ENCODE results near the gene TSPEAR. TPM values are rescaled to one million over a fixed set of nuclear protein-coding genes. Genes with fewer than 3 reads are reported as not detected.
"Not testable (repeated sequence)": the region's sequence is repeated elsewhere in the genome, so short reads cannot be mapped to it uniquely, and the experiment has no call there.

TSPEAR gene
- total RNA-seq, 1 donor from 2014 or later, result not detected

DNA sequence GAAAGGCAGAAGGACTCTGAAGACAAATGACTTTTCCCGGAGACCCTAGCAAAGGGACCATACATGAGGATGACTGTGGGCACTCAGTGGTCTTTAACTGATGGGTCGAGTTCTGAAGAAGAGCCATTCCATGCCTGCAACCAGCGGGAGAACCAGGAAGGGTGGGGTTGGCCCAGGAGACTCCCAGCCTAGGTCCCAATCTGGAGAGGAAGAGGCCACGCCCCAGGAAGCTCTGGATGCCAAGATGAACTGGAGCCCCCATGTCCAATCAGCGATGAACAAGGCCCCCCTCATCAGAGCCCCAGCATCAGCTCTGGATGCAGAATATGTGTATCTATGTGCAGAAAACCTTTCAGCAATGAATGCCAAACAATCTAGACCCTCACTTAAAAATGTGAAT lies 70.6 kb downstream of the TSPEAR start:
- TF ChIP-seq, protein P1, sequence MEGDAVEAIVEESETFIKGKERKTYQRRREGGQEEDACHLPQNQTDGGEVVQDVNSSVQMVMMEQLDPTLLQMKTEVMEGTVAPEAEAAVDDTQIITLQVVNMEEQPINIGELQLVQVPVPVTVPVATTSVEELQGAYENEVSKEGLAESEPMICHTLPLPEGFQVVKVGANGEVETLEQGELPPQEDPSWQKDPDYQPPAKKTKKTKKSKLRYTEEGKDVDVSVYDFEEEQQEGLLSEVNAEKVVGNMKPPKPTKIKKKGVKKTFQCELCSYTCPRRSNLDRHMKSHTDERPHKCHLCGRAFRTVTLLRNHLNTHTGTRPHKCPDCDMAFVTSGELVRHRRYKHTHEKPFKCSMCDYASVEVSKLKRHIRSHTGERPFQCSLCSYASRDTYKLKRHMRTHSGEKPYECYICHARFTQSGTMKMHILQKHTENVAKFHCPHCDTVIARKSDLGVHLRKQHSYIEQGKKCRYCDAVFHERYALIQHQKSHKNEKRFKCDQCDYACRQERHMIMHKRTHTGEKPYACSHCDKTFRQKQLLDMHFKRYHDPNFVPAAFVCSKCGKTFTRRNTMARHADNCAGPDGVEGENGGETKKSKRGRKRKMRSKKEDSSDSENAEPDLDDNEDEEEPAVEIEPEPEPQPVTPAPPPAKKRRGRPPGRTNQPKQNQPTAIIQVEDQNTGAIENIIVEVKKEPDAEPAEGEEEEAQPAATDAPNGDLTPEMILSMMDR (IDR thresholded peaks at IDR 0.05; ENCODE audit: insufficient read depth, low read length, poor library complexity, severe bottlenecking), result no peak
- H3K4me3 ChIP-seq (ENCODE audit: low read depth, low read length), result no peak overlapping the region
- H3K27me3 ChIP-seq (ENCODE audit: control insufficient read depth, insufficient read depth, low read length), result peaks cover 3% of the 10 kb centered on the region
- DNase-seq (ENCODE audit: low read depth), result no peak
- H3K36me3 ChIP-seq (ENCODE audit: control insufficient read depth, insufficient read depth, low read length), result no peaks in the 10 kb centered on the region

DNA sequence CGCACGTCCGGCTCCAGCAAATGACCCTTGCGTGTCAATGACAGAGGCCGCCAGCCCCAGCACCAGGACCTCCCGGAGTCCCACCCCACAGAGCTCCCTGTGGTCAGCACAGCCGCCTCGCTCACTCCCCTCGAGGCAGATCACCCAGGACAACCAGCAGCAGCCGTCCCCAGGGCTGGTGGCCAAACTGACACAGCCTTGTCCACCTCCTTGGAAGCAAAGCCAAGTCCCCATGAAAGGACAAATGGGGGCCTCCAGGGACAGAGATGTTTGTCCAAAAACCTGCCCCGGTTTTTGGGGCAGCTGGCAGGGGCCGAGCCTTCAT lies 72.1 kb downstream of the TSPEAR start:
- TF ChIP-seq, protein P1 (IDR thresholded peaks at IDR 0.05; ENCODE audit: insufficient read depth, low read length, poor library complexity, severe bottlenecking), result no peak
- DNase-seq (ENCODE audit: low read depth), result no peak
- H3K27me3 ChIP-seq (ENCODE audit: control insufficient read depth, insufficient read depth, low read length), result peaks cover 3% of the 10 kb centered on the region

DNA sequence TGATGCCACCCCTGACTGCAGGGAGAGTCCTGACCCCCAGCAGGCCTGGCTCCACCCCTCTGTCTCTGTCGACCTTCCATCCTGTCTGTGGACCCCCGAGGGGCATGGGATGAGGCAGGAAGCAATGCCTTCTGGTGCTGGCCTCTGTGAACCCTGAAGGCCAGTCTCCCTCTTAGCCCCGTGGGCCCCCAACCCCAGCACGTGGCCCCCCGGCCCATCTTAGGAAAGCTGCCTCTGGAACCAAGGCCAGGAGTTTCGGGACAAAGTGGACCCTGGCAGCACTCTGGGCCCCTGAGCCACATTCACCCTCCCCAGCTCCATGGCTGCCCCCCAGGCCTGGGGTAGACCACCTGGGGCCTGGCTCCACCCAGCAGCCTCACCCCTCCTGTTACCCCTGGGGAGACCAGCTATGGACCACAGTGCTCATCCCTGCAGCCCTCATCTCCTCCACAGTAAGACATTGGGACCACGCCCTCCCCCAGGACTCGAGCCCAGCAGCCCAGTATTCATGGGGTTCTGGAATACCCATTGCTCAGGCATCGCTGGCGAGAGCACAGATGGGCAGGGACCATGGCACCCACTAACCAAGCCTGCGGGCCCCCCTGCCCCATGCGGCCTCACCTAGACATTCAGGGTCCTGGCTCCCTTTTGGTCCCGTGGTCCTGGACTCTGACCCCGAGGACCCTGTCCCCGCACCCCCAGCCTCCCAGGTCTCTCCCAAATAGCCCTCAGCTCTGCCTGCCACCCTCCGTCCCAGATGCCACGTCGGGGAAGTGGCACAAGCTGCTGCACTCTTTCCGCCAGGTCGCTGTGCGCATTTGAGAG lies 72.7 kb downstream of the TSPEAR start:
- not testable (repeated sequence) for DNase-seq (ENCODE audit: low read depth)

More for the DNA sequence above, 72.1 kb downstream of the TSPEAR start:
- Histone ChIP-seq H3K36me3 (ENCODE audit: control insufficient read depth, insufficient read depth, low read length) (no peaks in the 10 kb centered on the region), H3K4me3 (ENCODE audit: low read depth, low read length) (no peak overlapping the region)

DNA sequence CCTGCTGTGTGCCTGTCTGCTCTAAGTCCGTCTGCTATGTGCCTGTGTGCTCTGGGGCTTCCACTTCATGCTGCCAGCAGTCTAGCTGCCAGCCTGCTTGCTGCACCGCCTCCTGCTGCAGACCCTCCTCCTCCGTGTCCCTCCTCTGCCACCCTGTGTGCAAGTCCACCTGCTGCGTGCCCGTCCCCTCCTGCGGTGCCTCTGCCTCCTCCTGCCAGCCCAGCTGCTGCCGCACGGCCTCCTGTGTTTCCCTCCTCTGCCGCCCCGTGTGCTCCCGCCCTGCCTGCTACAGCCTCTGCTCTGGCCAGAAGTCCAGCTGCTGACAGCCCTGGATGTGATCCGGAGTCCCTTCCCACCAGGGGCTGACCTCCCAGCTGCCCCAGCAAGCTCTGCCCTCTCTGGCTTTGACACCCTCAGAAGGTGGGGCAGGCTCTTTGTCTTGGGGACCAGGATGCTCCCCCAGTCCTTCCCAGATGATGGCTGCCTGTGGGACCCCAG lies 73.5 kb downstream of the TSPEAR start:
- DNase-seq (ENCODE audit: low read depth); H3K36me3 ChIP-seq (ENCODE audit: control insufficient read depth, insufficient read depth, low read length); H3K4me3 ChIP-seq (ENCODE audit: low read depth, low read length); H3K27me3 ChIP-seq (ENCODE audit: control insufficient read depth, insufficient read depth, low read length): not testable (repeated sequence)

More for the DNA sequence above, 72.7 kb downstream of the TSPEAR start:
- not testable (repeated sequence) for H3K36me3 ChIP-seq (ENCODE audit: control insufficient read depth, insufficient read depth, low read length); H3K27me3 ChIP-seq (ENCODE audit: control insufficient read depth, insufficient read depth, low read length); H3K4me3 ChIP-seq (ENCODE audit: low read depth, low read length)

DNA sequence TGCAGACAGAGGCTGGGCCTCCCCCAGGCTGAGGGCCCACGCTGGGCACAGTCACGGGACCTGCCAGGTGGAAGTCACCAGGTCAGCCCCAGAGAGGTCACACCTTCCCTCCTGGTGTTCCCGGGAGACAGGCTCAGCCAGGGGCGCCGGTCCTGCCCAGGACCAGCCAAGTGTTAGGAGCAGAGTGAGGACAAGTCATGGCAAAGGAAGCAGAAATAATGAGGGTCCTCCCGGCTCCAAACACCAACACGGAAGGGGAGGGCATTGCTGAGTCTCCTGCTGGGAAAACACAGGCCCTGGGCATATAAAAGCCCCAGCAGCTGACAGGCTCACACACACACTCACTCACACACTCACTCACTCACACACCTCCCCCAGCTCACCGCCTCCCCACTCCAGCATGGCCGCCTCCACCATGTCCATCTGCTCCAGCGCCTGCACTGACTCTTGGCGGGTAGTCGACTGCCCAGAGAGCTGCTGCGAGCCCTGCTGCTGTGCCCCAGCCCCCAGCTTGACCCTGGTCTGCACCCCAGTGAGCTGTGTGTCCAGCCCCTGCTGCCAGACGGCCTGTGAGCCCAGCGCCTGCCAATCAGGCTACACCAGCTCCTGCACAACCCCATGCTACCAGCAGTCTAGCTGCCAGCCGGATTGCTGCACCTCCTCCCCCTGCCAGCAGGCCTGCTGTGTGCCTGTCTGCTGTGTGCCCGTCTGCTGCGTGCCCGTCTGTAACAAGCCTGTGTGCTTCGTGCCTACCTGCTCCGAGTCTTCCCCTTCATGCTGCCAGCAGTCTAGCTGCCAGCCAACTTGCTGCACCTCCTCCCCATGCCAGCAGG lies 74.1 kb downstream of the TSPEAR start, which contains the start of gene KRTAP10-10:
Gene KRTAP10-10 (plus strand): TSS at position 339 of the 833 bp plus-strand sequence. CDS start 62 bp downstream, at position 401.
- TF ChIP-seq, protein P1 (IDR thresholded peaks at IDR 0.05; ENCODE audit: insufficient read depth, low read length, poor library complexity, severe bottlenecking), result no peak
- Histone ChIP-seq H3K4me3 (ENCODE audit: low read depth, low read length) (no peak within 1 kb of the TSS), H3K36me3 (ENCODE audit: control insufficient read depth, insufficient read depth, low read length) (no peaks in the 10 kb centered on the region), H3K27me3 (ENCODE audit: control insufficient read depth, insufficient read depth, low read length) (peaks cover 3% of the 10 kb centered on the region)
- no peak for DNase-seq (ENCODE audit: low read depth)

DNA sequence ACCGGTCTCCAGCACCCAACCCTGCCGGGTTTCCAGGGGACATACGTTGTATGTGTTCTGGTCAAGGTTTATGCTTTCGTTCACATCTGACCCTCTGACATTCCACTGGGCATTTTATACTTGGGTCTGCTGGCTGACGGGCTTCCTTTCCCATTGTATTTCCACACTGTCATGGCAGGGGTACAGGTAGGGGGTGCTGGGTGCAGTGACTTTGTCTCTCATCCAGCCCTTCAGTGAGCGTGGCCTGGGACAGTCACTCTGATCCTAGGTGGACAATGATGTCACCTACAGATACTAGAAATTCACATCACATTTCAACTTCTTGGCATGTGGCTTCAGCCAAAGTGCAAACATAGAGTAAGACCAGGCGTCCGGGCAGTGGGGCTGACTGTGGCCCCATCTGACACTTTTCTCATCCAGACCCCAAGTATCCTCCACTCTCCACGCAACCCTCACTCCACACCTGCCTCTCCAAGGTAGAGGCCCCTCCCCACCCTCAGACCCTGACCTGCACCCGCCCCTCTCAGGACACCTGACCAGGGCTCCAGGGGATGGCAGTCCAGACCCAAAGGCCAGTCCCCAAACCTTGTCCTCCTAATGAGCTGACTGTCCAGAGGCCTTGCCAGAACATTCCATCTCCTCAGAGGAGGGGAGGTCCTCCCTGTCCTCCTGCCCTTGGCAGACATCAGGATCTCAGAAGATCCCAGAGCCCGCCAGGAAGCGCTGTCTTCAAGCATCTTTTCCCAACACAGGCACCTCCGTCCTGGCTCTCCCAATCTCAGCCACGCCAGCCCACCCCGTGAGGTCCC lies 75.0 kb downstream of the TSPEAR start:
- peaks cover 3% of the 10 kb centered on the region for H3K27me3 ChIP-seq (ENCODE audit: control insufficient read depth, insufficient read depth, low read length)
- DNase-seq (ENCODE audit: low read depth), result no peak
- H3K36me3 ChIP-seq (ENCODE audit: control insufficient read depth, insufficient read depth, low read length), result no peaks in the 10 kb centered on the region
- TF ChIP-seq, protein P1 (IDR thresholded peaks at IDR 0.05; ENCODE audit: insufficient read depth, low read length, poor library complexity, severe bottlenecking), result no peak
- H3K4me3 ChIP-seq (ENCODE audit: low read depth, low read length), result no peak overlapping the region

Measured in kidney epithelial cell (primary cell).